ENCODE results near the gene LDLRAD2.
"Not testable (repeated sequence)": the region's sequence is repeated elsewhere in the genome, so short reads cannot be mapped to it uniquely, and the experiment has no call there.

The LDLRAD2 gene, protein sequence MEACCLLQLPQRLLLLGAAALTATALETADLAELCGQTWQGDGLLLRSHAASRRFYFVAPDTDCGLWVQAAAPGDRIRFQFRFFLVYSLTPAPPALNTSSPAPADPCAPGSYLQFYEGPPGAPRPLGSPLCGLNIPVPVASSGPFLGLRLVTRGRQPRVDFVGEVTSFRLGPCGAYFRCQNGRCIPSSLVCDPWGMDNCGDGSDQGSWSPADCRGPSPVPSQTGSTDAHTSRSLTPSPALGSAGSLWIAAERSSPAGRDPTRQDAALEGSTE

DNA sequence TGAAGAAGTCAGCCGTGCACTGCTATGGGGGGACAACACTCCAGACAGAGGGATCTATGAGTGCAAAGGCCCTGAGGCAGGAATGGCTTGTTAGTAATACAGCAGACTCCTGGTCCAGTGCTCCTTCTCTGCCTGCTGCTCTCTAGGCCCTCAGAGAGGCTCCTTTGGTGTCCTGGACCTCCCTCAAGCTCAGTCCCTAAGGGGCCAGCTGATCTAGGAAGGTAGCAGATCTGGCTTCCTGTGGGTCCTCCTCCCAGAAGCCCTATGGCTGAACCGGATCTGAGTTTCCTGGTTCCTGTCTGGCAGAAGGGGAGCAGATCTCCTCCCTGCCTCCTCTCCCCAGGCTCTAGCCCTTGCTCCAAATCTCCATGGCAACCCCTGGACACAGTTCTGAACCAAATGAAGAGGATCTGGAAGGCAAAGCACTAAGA is at the start of gene LDLRAD2:
LDLRAD2 (plus strand) TSS at position 391 of the 431 bp plus-strand sequence. CDS start 187 bp downstream, outside the sequence.
- DNase-seq (ENCODE audit: low read depth), result no peak
- H3K4me3 ChIP-seq (ENCODE audit: low read depth, low read length), result no peak within 1 kb of the TSS
- TF ChIP-seq, protein P1, sequence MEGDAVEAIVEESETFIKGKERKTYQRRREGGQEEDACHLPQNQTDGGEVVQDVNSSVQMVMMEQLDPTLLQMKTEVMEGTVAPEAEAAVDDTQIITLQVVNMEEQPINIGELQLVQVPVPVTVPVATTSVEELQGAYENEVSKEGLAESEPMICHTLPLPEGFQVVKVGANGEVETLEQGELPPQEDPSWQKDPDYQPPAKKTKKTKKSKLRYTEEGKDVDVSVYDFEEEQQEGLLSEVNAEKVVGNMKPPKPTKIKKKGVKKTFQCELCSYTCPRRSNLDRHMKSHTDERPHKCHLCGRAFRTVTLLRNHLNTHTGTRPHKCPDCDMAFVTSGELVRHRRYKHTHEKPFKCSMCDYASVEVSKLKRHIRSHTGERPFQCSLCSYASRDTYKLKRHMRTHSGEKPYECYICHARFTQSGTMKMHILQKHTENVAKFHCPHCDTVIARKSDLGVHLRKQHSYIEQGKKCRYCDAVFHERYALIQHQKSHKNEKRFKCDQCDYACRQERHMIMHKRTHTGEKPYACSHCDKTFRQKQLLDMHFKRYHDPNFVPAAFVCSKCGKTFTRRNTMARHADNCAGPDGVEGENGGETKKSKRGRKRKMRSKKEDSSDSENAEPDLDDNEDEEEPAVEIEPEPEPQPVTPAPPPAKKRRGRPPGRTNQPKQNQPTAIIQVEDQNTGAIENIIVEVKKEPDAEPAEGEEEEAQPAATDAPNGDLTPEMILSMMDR (IDR thresholded peaks at IDR 0.05; ENCODE audit: control insufficient read depth, extremely low read depth, insufficient read depth), result no peak

DNA sequence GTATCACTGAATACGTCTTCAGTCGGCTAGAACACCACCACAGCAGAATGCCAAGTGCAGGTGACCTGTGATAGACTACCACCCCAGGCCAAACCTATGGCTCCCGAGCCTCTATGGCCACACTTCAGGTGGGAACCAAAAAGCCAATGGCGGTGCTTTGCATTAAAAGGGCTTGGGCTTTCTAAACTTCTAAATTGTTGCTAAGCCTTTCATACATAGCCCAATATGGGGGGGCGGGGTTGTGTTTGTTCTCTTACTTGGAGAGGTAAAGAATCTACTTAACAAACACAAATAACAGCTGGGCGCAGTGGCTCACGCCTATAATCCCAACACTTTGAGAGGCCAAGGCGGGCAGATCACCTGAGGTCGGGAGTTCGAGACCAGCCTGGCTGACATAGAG is 48.8 kb upstream of the LDLRAD2 start:
- H3K4me3 ChIP-seq (ENCODE audit: low read depth, low read length), result no peak overlapping the region
- TF ChIP-seq, protein P1 (IDR thresholded peaks at IDR 0.05; ENCODE audit: control insufficient read depth, extremely low read depth, insufficient read depth), result no peak
- no peak for DNase-seq (ENCODE audit: low read depth)

DNA sequence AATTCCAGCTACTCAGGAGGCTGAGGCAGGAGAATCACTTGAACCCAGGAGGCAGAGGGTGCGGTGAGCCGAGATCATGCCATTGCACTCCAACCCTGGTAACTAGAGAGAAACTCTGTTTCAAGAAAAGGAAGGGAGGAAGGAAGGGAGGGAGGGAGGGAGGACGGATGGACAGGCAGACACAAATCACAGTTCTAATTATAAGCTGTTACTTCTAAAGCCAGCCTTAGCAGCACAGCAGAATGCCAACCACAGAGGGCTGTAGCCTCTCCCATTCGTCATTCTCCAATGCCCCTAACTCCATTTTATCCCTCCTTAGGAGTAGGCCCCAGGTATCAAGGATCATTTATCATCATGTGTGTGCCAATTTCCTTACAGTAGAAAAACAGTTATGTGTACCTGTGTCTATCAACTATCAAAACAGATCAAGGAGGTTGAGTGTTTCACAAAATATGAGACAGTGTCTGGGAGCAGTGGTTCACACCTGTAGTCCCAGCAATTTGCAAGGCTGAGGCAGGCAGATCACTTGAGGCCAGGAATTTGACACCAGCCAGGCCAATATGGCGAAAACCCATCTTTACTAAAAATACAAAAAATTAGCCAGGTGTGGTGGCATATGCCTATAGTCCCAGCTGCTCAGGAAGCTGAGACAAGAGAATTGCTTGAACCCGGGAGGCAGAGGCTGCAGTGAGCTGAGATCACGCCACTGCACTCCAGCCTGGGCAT is 48.2 kb upstream of the LDLRAD2 start:
- TF ChIP-seq, protein P1 (IDR thresholded peaks at IDR 0.05; ENCODE audit: control insufficient read depth, extremely low read depth, insufficient read depth), result no peak
- no peak overlapping the region for H3K4me3 ChIP-seq (ENCODE audit: low read depth, low read length)
- DNase-seq (ENCODE audit: low read depth), result no peak

DNA sequence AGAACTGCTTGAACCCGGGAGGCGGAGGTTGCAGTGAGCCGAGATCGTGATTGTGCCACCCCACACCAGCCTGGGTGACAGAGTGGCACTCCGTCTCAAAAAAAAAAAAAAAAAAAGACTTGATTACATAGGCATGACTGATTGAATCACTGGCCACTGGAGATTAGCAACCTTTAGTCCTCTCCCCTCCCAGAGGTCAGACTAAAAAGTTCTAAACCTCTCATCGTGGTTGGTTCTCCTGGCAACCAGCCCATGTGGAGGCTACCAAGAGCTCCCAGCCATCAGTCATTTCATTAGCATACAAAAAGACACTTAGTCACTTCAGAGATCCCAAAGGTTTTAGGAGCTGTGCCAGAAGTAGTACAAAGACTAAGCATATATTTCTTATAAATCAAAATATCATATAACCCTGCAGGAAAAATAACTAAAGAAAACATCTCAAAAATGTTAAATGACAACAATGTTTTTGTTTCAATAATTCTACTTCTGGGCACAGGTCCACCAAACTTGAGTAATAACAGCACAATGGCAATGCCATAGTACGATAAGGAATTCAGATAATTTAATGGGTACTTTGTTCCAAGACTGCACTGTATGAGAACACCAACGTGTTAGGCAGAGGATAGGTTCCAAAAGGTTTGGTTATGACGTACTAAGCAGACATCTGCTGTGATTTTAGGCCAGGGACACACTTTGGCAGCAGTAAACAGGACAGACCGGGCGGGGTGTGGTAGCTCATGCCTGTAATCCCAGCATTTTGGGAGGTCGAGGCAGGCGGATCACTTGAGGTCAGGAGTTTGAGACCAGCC is 47.2 kb upstream of the LDLRAD2 start:
- no peak overlapping the region for H3K4me3 ChIP-seq (ENCODE audit: low read depth, low read length)
- TF ChIP-seq, protein P1 (IDR thresholded peaks at IDR 0.05; ENCODE audit: control insufficient read depth, extremely low read depth, insufficient read depth), result no peak
- DNase-seq (ENCODE audit: low read depth), result peak; percentile 46

DNA sequence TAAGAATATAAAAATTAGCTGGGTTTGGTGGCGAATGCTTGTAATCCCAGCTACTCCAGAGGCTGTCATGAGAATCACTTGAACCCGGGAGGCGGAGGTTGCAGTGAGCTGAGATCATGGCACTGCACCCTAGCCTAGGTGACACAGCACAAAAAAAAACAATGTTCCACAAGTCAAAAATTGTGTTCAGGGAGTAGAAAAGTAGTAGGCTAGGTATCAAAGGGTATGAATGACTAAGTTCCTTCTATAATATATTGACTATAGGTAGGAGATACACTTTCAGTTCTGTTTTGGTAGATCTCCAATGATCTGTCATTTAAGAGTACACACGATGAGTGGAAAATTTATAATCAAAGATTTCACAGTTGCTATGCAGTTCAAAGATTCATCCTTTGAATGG is 45.9 kb upstream of the LDLRAD2 start:
- DNase-seq (ENCODE audit: low read depth), result no peak
- TF ChIP-seq, protein P1 (IDR thresholded peaks at IDR 0.05; ENCODE audit: control insufficient read depth, extremely low read depth, insufficient read depth), result no peak
- H3K4me3 ChIP-seq (ENCODE audit: low read depth, low read length), result no peak overlapping the region

DNA sequence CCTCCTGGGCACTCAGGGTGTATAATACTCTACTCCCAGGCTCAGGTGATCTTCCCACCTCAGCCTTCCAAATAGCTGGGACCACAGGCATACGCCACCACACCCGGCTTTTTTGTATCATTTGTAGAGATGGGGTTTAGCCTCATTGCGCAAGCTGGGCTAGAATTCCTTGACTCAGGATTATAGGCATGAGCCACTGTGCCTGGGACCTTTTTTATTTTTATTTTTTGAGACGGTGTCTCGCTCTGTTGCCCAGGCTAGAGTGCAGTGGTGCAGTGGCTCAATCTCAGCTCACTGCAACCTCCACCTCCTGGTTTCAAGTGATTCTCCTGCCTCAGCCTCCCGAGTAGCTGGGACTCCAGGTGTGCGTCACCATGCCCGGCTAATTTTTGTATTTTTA is 45.0 kb upstream of the LDLRAD2 start:
- not testable (repeated sequence) for DNase-seq (ENCODE audit: low read depth); H3K4me3 ChIP-seq (ENCODE audit: low read depth, low read length)

DNA sequence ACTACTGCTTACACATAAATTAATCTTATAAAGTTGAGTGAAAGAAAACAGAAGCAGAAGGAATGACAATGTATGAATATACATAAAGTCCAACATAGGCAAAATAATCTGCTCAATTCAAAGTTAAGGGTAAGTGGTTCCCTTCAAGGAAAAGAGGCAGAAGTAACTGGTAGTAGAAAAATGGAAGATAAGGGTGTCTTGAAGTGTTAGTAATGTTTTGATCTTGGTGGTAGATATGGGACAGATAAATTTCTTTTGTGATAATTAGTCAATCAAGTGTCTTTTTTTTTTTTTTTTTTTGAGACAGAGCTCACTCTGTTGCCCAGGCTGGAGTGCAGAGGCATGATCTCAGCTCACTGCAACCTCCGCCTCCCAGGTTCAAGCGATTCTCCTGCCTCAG is 41.9 kb upstream of the LDLRAD2 start:
- no peak overlapping the region for H3K4me3 ChIP-seq (ENCODE audit: low read depth, low read length)
- TF ChIP-seq, protein P1 (IDR thresholded peaks at IDR 0.05; ENCODE audit: control insufficient read depth, extremely low read depth, insufficient read depth), result no peak
- no peak for DNase-seq (ENCODE audit: low read depth)

DNA sequence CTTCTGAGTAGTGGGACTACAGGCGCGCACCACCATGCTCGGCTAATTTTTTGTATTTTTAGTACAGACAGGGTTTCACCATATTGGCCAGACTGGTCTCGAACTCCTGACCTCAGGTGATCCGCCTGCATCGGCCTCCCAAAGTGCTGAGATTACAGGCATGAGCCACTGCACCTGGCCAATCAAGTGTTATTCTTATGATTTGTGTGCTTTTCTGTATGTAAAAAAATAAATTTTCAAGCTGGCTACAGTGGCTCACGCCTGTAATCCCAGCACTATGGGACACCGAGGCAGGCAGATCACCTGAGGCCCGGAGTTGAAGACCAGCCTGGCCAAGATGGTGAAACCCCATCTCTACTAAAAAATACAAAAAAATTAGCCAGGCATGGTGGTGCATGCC is 41.5 kb upstream of the LDLRAD2 start:
- DNase-seq (ENCODE audit: low read depth); H3K4me3 ChIP-seq (ENCODE audit: low read depth, low read length): not testable (repeated sequence)

DNA sequence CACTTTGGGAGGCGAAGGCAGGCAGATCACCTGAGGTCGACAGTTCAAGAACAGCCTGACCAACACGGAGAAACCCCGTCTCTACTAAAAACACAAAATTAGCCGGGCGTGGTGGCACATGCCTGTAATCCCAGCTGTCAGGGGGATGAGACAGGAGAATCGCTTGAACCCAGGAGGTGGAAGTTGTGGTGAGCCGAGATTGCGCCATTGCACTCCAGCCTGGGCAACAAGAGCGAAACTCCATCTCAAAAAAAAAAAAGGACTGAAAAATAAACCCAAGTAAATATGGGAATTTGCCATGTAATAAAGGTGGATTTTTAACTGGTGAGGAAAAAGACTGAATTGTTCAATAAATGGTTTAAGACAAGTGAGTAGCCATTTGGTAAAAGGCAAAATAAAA is 40.4 kb upstream of the LDLRAD2 start:
- H3K4me3 ChIP-seq (ENCODE audit: low read depth, low read length); DNase-seq (ENCODE audit: low read depth): not testable (repeated sequence)

All from LNCaP clone FGC (cell line).